DND-41 (cell line): ENCODE data around the gene PROM2.

Experiments
- EZH2 ChIP-seq: IDR thresholded peaks from 3 replicates; pipeline ENCODE4 v1.6.1; 2012; ENCODE audit warnings: borderline replicate concordance, low read depth, mild to moderate bottlenecking, moderate library complexity, low read length, inconsistent platforms; ENCODE audit not compliant: severe bottlenecking
- TF ChIP-seq, protein P1 (sequence below): IDR thresholded peaks from 2 replicates; pipeline ENCODE4 v1.5.1; 2012; ENCODE audit warnings: borderline replicate concordance, low read length, moderate library complexity, mild to moderate bottlenecking; ENCODE audit not compliant: poor library complexity, severe bottlenecking; ENCODE audit errors: extremely low read depth

DNA sequence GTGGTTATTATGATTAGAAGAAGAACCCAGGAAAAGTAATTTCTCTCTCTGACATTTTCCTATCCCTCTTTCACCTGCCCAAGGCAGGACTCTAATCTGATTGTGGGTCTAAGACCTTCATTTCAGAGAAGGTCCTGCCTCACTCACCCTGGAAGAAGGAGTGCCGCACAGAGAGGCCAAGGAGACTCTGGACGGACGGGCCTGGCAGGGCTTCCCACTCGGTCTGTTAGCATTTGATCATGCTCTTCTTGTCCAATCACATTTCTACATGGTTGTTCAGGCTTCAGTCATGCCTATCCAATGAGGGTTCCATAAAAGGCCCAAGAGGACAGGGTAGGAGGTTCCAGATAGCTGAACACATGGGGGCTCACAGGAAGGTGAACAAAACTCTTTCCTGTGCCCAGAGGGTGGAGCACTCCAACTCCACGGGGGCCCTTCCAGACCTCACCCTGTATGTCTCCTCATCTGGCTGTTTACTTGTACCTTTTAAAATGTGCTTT is 39.9 kb upstream of the PROM2 start:
- TF ChIP-seq, protein P1, sequence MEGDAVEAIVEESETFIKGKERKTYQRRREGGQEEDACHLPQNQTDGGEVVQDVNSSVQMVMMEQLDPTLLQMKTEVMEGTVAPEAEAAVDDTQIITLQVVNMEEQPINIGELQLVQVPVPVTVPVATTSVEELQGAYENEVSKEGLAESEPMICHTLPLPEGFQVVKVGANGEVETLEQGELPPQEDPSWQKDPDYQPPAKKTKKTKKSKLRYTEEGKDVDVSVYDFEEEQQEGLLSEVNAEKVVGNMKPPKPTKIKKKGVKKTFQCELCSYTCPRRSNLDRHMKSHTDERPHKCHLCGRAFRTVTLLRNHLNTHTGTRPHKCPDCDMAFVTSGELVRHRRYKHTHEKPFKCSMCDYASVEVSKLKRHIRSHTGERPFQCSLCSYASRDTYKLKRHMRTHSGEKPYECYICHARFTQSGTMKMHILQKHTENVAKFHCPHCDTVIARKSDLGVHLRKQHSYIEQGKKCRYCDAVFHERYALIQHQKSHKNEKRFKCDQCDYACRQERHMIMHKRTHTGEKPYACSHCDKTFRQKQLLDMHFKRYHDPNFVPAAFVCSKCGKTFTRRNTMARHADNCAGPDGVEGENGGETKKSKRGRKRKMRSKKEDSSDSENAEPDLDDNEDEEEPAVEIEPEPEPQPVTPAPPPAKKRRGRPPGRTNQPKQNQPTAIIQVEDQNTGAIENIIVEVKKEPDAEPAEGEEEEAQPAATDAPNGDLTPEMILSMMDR = no peak
- TF ChIP-seq EZH2 = no peak
